ENCODE measurements around the gene MCTP1. TPM values are rescaled to one million over a fixed set of nuclear protein-coding genes. Genes with fewer than 3 reads are reported as not detected.

MCTP1 gene
- total and polyA plus RNA-seq, 10 of the 15 experiments (the other 5 are each of a cell fraction or from before 2014, with no cell fraction given) = 12.6 to 45.9 (median 18.8) TPM

DNA sequence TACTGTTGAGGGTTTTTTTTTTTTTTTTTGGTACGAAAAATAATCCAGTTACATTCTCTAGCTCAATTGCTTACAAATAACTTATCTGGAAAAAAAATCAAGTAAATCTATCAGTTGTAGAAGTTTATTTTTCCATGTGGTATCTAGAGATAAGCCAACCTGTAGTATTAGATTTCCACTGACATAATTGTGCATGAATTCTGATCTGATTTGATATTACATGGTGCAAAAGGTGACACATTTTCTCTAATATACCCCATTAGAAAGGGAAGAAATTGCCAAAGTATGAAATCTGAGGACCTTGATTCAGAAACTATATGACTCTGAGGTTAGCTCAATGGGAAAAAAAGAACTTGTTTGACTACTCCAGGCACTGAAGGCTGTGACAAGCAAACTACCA is 524.9 kb downstream of the MCTP1 start (continued):
- TF ChIP-seq, protein P1, sequence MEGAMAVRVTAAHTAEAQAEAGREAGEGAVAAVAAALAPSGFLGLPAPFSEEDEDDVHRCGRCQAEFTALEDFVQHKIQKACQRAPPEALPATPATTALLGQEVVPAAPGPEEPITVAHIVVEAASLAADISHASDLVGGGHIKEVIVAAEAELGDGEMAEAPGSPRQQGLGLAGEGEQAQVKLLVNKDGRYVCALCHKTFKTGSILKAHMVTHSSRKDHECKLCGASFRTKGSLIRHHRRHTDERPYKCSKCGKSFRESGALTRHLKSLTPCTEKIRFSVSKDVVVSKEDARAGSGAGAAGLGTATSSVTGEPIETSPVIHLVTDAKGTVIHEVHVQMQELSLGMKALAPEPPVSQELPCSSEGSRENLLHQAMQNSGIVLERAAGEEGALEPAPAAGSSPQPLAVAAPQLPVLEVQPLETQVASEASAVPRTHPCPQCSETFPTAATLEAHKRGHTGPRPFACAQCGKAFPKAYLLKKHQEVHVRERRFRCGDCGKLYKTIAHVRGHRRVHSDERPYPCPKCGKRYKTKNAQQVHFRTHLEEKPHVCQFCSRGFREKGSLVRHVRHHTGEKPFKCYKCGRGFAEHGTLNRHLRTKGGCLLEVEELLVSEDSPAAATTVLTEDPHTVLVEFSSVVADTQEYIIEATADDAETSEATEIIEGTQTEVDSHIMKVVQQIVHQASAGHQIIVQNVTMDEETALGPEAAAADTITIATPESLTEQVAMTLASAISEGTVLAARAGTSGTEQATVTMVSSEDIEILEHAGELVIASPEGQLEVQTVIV (IDR thresholded peaks at IDR 0.05; ENCODE audit: borderline replicate concordance, partially characterized antibody) = no peak
- TF ChIP-seq NFXL1 (IDR thresholded peaks at IDR 0.05; ENCODE audit: borderline replicate concordance) (no peak), MEF2A (IDR thresholded peaks at IDR 0.05; ENCODE audit: insufficient read depth, low read depth, low read length) (no peak), BACH1 (IDR thresholded peaks at IDR 0.05; ENCODE audit: borderline replicate concordance) (no peak)

DNA sequence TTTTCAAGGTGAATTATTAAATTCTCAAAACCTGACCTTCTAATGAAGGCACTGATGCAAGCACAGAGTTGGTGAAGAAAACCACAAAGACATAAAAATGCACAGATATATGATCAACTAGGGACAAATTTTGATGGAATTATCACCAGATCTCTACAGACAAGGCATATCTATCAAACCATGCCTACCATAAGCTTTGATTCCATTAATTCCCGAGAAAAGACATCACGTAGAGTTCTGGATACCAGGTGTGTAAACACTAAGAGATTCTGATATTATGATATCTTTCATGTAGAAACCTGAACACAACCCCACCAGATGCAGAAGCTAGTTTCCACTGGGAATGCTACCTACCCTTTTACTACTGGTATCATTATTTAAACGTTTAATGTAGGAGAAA is 525.9 kb downstream of the MCTP1 start:
- Histone ChIP-seq H3K9ac (ENCODE audit: control insufficient read depth, insufficient read depth, low read length) (no peak overlapping the region), H3K27me3 (replicated peaks in 1 of 2; ENCODE audit: control insufficient read depth in 2 of 2, insufficient read depth in 2 of 2, low read length in 1 of 2) (no peaks in the 10 kb centered on the region), H3K79me2 (ENCODE audit: control insufficient read depth, insufficient read depth, low read length) (no peaks in the 10 kb centered on the region), H2AFZ (ENCODE audit: control insufficient read depth, low read depth, low read length) (no peak overlapping the region), H3K4me2 (ENCODE audit: control insufficient read depth, insufficient read depth) (no peak overlapping the region), H3K9me3 (replicated peaks; ENCODE audit: control insufficient read depth, insufficient read depth, low read length) (no peaks in the 10 kb centered on the region), H3K27ac (ENCODE audit: control insufficient read depth, insufficient read depth) (no peak overlapping the region), H4K20me1 (ENCODE audit: control insufficient read depth, insufficient read depth) (no peaks in the 10 kb centered on the region), H3K4me3 (no peak overlapping the region), H3K4me1 (ENCODE audit: control insufficient read depth, insufficient read depth, low read length) (no peaks in the 10 kb centered on the region), H3K36me3 (ENCODE audit: control insufficient read depth in 2 of 2, insufficient read depth in 2 of 2, low read length in 1 of 2) (no peaks in the 10 kb centered on the region; a peak in 1 of 4 replicates)
- DNase-seq (ENCODE audit: low read depth, low spot score) (no peak), ATAC-seq (no peak), FAIRE-seq (no peak)
- CTCF ChIA-PET = interaction anchor here (1.3 to 3.3 kb wide), 3 partner anchors 9 to 21 kb away, joined by 3 to 11 read pairs (median 10); no protein-coding TSS in a partner anchor
- RAD21 ChIA-PET (ENCODE audit: unreplicated experiment) = no interaction called here
- SMC1A ChIA-PET (ENCODE audit: uncharacterized antibody, unreplicated experiment) = interaction anchor here (0.8 to 2.9 kb wide), 6 partner anchors 9 to 39 kb away, joined by 3 to 13 read pairs (median 4); no protein-coding TSS in a partner anchor
- BruUV-seq (replicated peaks) = no TSS peak
- POLR2A ChIA-PET = no interaction called here
- intact Hi-C loops (cut with micrococcal nuclease; ENCODE audit: unreplicated experiment) = no loop called here
- 32% methylated on average over 3 of the region's 3 CpGs for WGBS (ENCODE audit: insufficient coverage, insufficient replicate concordance, low lambda C conversion rate, missing lambda C conversion rate)
- in situ Hi-C loops (cut with MboI) = no loop called here
- TF ChIP-seq NR2F1 (conservative IDR thresholded peaks at IDR 0.05) = no peak
- TF ChIP-seq, protein P2, sequence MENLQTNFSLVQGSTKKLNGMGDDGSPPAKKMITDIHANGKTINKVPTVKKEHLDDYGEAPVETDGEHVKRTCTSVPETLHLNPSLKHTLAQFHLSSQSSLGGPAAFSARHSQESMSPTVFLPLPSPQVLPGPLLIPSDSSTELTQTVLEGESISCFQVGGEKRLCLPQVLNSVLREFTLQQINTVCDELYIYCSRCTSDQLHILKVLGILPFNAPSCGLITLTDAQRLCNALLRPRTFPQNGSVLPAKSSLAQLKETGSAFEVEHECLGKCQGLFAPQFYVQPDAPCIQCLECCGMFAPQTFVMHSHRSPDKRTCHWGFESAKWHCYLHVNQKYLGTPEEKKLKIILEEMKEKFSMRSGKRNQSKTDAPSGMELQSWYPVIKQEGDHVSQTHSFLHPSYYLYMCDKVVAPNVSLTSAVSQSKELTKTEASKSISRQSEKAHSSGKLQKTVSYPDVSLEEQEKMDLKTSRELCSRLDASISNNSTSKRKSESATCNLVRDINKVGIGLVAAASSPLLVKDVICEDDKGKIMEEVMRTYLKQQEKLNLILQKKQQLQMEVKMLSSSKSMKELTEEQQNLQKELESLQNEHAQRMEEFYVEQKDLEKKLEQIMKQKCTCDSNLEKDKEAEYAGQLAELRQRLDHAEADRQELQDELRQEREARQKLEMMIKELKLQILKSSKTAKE (IDR thresholded peaks at IDR 0.05; ENCODE audit: low read depth, poor library complexity, severe bottlenecking) = no peak
- no peak for TF ChIP-seq ZNF207 (IDR thresholded peaks at IDR 0.05; ENCODE audit: borderline replicate concordance)
- no peak for TF ChIP-seq CBX3 (IDR thresholded peaks at IDR 0.05; ENCODE audit: borderline replicate concordance, low read depth)
- no peak for TF ChIP-seq HCFC1 (IDR thresholded peaks at IDR 0.05; ENCODE audit: low read length)
- TF ChIP-seq RELA (IDR thresholded peaks at IDR 0.05; ENCODE audit: borderline replicate concordance, partially characterized antibody) = no peak
- TF ChIP-seq ZNF24 (IDR thresholded peaks at IDR 0.05) = no peak
- TF ChIP-seq EP300 (IDR thresholded peaks at IDR 0.05; ENCODE audit: borderline replicate concordance in 1 of 2, control insufficient read depth in 1 of 2, low read depth in 2 of 2, low read length in 2 of 2) = no peak
- no peak for TF ChIP-seq ZNF217 (IDR thresholded peaks at IDR 0.05)
- no peak for TF ChIP-seq BRCA1 (IDR thresholded peaks at IDR 0.05; ENCODE audit: low read depth, low read length)
- TF ChIP-seq STAT1 (conservative IDR thresholded peaks at IDR 0.05) = no peak
- no peak for TF ChIP-seq FOS (IDR thresholded peaks at IDR 0.05; ENCODE audit: borderline replicate concordance, extremely low read depth, insufficient read length)
- no peak for TF ChIP-seq CBFB (IDR thresholded peaks at IDR 0.05; ENCODE audit: low read depth)
- no peak for TF ChIP-seq YBX1 (IDR thresholded peaks at IDR 0.05)
- no peak for TF ChIP-seq NBN (IDR thresholded peaks at IDR 0.05)
- TF ChIP-seq, protein P3, sequence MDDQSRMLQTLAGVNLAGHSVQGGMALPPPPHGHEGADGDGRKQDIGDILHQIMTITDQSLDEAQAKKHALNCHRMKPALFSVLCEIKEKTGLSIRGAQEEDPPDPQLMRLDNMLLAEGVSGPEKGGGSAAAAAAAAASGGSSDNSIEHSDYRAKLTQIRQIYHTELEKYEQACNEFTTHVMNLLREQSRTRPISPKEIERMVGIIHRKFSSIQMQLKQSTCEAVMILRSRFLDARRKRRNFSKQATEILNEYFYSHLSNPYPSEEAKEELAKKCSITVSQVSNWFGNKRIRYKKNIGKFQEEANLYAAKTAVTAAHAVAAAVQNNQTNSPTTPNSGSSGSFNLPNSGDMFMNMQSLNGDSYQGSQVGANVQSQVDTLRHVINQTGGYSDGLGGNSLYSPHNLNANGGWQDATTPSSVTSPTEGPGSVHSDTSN (IDR thresholded peaks at IDR 0.05; ENCODE audit: insufficient replicate concordance, low read depth, low read length) = no peak

Measured in GM12878 (cell line).